ENCODE measurements around the gene LRBA.

Gene LRBA

DNA sequence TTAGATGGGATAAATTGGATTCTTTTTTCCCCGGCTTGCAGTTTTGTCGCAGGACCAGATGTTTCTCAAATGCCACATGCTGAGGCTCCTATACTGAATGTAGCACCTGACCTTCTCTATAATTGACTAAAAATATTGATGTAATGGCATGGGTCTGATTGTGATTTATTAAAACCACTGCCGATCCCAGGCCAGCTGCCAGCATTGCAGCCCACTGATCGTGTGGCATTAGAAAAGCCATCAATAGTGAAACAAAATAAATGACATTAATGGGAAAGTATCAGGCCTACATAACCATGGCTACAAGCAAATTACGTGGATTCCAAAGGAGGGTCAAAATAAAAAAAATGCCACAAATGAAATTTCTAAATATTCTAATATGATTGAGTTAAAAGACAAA is 334.4 kb downstream of the LRBA start:
- in situ Hi-C loops (cut with HindIII; ENCODE audit: low sequenced_read_pairs), result no loop called here
- TF ChIP-seq, protein P1, sequence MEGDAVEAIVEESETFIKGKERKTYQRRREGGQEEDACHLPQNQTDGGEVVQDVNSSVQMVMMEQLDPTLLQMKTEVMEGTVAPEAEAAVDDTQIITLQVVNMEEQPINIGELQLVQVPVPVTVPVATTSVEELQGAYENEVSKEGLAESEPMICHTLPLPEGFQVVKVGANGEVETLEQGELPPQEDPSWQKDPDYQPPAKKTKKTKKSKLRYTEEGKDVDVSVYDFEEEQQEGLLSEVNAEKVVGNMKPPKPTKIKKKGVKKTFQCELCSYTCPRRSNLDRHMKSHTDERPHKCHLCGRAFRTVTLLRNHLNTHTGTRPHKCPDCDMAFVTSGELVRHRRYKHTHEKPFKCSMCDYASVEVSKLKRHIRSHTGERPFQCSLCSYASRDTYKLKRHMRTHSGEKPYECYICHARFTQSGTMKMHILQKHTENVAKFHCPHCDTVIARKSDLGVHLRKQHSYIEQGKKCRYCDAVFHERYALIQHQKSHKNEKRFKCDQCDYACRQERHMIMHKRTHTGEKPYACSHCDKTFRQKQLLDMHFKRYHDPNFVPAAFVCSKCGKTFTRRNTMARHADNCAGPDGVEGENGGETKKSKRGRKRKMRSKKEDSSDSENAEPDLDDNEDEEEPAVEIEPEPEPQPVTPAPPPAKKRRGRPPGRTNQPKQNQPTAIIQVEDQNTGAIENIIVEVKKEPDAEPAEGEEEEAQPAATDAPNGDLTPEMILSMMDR (IDR thresholded peaks at IDR 0.05; ENCODE audit: low read depth, low read length, missing control alignments), result no peak
- H3K4me3 ChIP-seq (ENCODE audit: low read depth, low read length), result no peak overlapping the region
- DNase-seq (ENCODE audit: low read depth), result no peak

DNA sequence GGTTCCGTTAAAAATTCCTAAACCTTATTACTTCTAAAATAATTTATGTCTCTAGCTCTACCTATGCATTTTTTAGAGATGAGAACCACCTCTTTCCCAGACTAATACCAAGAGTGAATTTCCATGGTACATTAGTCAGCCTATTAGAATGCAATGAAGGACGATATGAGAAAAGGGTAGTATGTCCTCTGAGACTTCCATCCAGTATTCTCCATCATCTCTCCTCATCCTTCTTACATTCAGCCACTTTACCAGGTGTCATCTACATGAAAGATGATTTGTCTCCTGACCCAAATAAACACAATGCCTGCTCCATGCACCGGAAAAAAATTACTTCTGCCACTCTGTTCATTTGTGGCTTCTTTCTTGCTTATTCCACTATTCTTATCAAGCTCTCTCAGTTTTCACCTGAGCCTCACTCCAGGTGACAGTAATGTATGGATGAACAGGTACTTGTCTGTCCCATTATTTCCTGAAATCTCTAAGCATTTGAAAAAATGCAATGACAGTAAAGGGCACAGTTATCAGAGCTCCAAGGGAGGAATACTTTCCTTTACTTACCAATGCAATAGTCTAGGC is 335.2 kb downstream of the LRBA start:
- in situ Hi-C loops (cut with HindIII; ENCODE audit: low sequenced_read_pairs), result no loop called here
- no peak overlapping the region for H3K4me3 ChIP-seq (ENCODE audit: low read depth, low read length)
- TF ChIP-seq, protein P1 (IDR thresholded peaks at IDR 0.05; ENCODE audit: low read depth, low read length, missing control alignments), result no peak
- DNase-seq (ENCODE audit: low read depth), result no peak

DNA sequence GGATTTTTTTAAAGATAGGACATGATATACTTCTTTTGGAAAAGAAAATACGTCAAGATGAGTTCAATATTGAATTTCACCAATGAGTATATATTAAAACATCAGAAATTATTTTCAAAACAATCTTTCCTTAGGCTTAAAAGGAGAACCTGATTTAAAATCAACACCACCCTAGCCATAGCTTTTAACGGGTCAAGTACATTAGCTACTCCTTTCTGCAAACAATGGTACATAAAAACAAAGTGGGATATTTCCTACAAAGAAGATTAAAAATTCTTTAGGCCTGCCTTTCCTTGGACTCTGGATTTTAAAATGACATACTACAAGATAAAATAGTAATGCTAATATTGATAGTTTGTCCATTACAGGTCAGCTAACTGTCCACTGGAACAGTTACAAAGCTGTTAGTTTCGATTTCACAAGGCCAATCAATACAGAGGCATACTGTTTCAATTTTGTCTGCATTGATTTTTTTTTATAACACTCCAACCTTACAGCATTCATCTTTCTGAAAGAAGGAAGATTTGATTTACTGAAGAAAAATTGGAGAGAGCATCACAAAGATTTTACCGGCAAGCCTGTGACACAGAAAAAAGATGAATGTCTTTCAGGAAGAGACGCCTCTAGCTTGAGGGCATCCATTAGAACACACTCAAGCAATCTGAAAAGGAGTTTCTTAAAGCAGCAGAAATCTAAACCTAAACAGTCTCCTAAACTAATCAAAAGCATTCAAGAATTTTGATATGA is 335.9 kb downstream of the LRBA start:
- no peak overlapping the region for H3K4me3 ChIP-seq (ENCODE audit: low read depth, low read length)
- no peak for DNase-seq (ENCODE audit: low read depth)
- TF ChIP-seq, protein P1 (IDR thresholded peaks at IDR 0.05; ENCODE audit: low read depth, low read length, missing control alignments), result no peak
- in situ Hi-C loops (cut with HindIII; ENCODE audit: low sequenced_read_pairs), result no loop called here

DNA sequence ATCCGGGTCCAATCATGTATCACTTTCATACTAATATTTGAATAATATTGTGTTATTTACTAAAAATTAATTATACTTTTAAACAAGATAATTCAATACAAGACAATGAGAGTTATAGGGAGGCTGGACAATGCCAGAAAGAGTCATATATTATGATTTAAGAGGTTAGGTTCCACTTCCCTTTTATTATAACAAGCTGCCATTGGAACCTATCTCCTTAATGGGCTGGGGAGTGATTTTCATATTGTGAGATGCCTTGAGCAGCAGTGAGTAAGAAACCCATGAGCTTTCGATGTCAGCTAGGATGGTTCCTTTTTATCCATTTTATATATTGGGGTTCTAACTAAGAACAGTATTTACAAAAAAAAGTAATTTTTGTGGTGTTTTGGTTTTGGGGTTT is 341.3 kb downstream of the LRBA start:
- in situ Hi-C loops (cut with HindIII; ENCODE audit: low sequenced_read_pairs), result no loop called here
- TF ChIP-seq, protein P1 (IDR thresholded peaks at IDR 0.05; ENCODE audit: low read depth, low read length, missing control alignments), result no peak
- H3K4me3 ChIP-seq (ENCODE audit: low read depth, low read length), result no peak overlapping the region
- no peak for DNase-seq (ENCODE audit: low read depth)

DNA sequence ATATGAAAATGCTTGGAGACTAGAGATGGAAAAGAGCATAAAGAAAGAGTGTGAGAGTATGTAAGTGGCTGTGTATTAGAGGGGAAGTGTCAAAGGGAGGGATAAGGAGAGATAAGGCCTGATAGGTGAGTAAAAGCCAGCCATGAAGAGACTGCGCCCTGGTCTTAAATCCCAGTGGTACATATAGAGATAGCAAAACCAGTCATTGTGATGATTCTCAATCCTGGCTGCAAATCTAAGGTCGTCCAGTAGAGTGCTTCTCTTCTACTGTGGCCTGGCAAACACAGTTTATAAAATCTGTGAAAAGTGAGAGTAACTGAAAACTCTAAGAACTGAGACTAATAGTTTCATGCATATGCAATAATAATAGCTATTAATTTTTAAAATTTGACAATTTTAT is 346.3 kb downstream of the LRBA start:
- in situ Hi-C loops (cut with HindIII; ENCODE audit: low sequenced_read_pairs), result no loop called here
- no peak overlapping the region for H3K4me3 ChIP-seq (ENCODE audit: low read depth, low read length)
- TF ChIP-seq, protein P1 (IDR thresholded peaks at IDR 0.05; ENCODE audit: low read depth, low read length, missing control alignments), result no peak
- no peak for DNase-seq (ENCODE audit: low read depth)

DNA sequence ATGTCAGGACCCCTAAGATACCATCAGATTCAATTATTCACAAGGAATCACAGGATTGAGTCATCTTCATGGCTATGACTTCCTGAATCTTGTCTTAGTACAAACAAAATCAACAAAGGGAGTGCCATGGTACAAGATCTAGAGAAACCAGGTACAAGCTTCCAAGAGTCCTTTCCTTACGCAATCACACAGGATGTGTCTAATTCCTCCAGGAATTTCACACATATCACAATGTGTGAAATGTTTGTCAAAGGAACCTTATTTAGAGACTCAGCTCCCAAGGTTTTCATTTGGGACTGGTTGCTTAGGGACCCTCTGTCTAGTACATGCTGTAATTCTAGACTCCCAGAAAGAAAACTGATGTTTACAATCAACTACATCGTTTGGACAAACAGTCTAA is 350.1 kb downstream of the LRBA start:
- in situ Hi-C loops (cut with HindIII; ENCODE audit: low sequenced_read_pairs), result no loop called here

More for the DNA sequence above, 350.1 kb downstream of the LRBA start:
- H3K4me3 ChIP-seq (ENCODE audit: low read depth, low read length), result no peak overlapping the region
- TF ChIP-seq, protein P1 (IDR thresholded peaks at IDR 0.05; ENCODE audit: low read depth, low read length, missing control alignments), result no peak
- DNase-seq (ENCODE audit: low read depth), result no peak

Data from astrocyte of the cerebellum (primary cell).